ENCODE results near the gene GSPT1. TPM values are rescaled to one million over a fixed set of nuclear protein-coding genes. Genes with fewer than 3 reads are reported as not detected.

Gene GSPT1
- total RNA-seq, 1 experiment from 2014 or later: 136 TPM

- H3K4me3 ChIP-seq (ENCODE audit: low read depth, low read length): no peak overlapping the region
- no peaks in the 10 kb centered on the region for H3K4me1 Mint-ChIP-seq (ENCODE audit: low read depth, unreplicated experiment)
- H3K36me3 Mint-ChIP-seq (ENCODE audit: insufficient read depth, unreplicated experiment): peaks cover 69% of the 10 kb centered on the region
- no TSS peak for BruUV-seq (replicated peaks)
- H3K4me3 Mint-ChIP-seq (ENCODE audit: unreplicated experiment): no peak overlapping the region
- no peaks in the 10 kb centered on the region for H3K4me1 ChIP-seq
- H3K36me3 ChIP-seq (ENCODE audit: control insufficient read depth, insufficient read depth, low read length): peaks cover 1% of the 10 kb centered on the region; the same call in 1 of the 2 replicates
- H3K27me3 ChIP-seq (replicated peaks; ENCODE audit: control insufficient read depth, insufficient read depth, low read length): no peaks in the 10 kb centered on the region
- intact Hi-C loops (cut with micrococcal nuclease; ENCODE audit: unreplicated experiment): no loop called here
- H3K27me3 Mint-ChIP-seq (ENCODE audit: insufficient read depth, unreplicated experiment): no peaks in the 10 kb centered on the region
- H3K9me3 Mint-ChIP-seq (ENCODE audit: unreplicated experiment): no peaks in the 10 kb centered on the region
- DNase-seq: no peak
- H3K27ac Mint-ChIP-seq (ENCODE audit: unreplicated experiment): no peak overlapping the region
- POLR2A ChIA-PET: no interaction called here
- CTCF ChIA-PET: no interaction called here
- H3K9me3 ChIP-seq: no peaks in the 10 kb centered on the region
- no peak for TF ChIP-seq CTCF (IDR thresholded peaks at IDR 0.05; ENCODE audit: insufficient read depth in 1 of 2, low read depth in 1 of 2, low read length in 1 of 2, severe bottlenecking in 1 of 2, unreplicated experiment in 1 of 2)
Observed at GRCh38 chr16:11892761-11893160, 23.0 kb downstream of the GSPT1 start.

GRCh38 chr16:11890231-11890965 lies 25.4 kb downstream of the GSPT1 start:
- Histone ChIP-seq H3K4me3 (ENCODE audit: low read depth, low read length) (no peak overlapping the region), H3K4me1 (no peaks in the 10 kb centered on the region), H3K36me3 (ENCODE audit: control insufficient read depth, insufficient read depth, low read length) (peaks cover 1% of the 10 kb centered on the region; the same call in 1 of the 2 replicates), H3K27me3 (replicated peaks; ENCODE audit: control insufficient read depth, insufficient read depth, low read length) (no peaks in the 10 kb centered on the region), H3K9me3 (no peaks in the 10 kb centered on the region)
- H3K27me3 Mint-ChIP-seq (ENCODE audit: insufficient read depth, unreplicated experiment): no peaks in the 10 kb centered on the region
- no peaks in the 10 kb centered on the region for H3K4me1 Mint-ChIP-seq (ENCODE audit: low read depth, unreplicated experiment)
- intact Hi-C loops (cut with micrococcal nuclease; ENCODE audit: unreplicated experiment): no loop called here
- no peak overlapping the region for H3K4me3 Mint-ChIP-seq (ENCODE audit: unreplicated experiment)
- no peaks in the 10 kb centered on the region for H3K9me3 Mint-ChIP-seq (ENCODE audit: unreplicated experiment)
- H3K27ac Mint-ChIP-seq (ENCODE audit: unreplicated experiment): no peak overlapping the region
- DNase-seq: no peak
- TF ChIP-seq CTCF (IDR thresholded peaks at IDR 0.05; ENCODE audit: insufficient read depth in 1 of 2, low read depth in 1 of 2, low read length in 1 of 2, severe bottlenecking in 1 of 2, unreplicated experiment in 1 of 2): no peak
- H3K36me3 Mint-ChIP-seq (ENCODE audit: insufficient read depth, unreplicated experiment): peaks cover 79% of the 10 kb centered on the region
- ChIA-PET CTCF (no interaction called here), POLR2A (no interaction called here)
- TSS peak; percentile 13 for BruUV-seq (replicated peaks)

GRCh38 chr16:11886881-11887280 lies 28.9 kb downstream of the GSPT1 start:
- Mint-ChIP-seq H3K9me3 (ENCODE audit: unreplicated experiment) (no peaks in the 10 kb centered on the region), H3K4me3 (ENCODE audit: unreplicated experiment) (no peak overlapping the region), H3K27me3 (ENCODE audit: insufficient read depth, unreplicated experiment) (no peaks in the 10 kb centered on the region), H3K27ac (ENCODE audit: unreplicated experiment) (no peak overlapping the region), H3K4me1 (ENCODE audit: low read depth, unreplicated experiment) (no peaks in the 10 kb centered on the region), H3K36me3 (ENCODE audit: insufficient read depth, unreplicated experiment) (peaks cover 78% of the 10 kb centered on the region)
- ChIA-PET POLR2A (no interaction called here), CTCF (no interaction called here)
- Histone ChIP-seq H3K36me3 (ENCODE audit: control insufficient read depth, insufficient read depth, low read length) (no peaks in the 10 kb centered on the region), H3K4me1 (no peaks in the 10 kb centered on the region), H3K4me3 (ENCODE audit: low read depth, low read length) (no peak overlapping the region), H3K9me3 (no peaks in the 10 kb centered on the region), H3K27me3 (replicated peaks; ENCODE audit: control insufficient read depth, insufficient read depth, low read length) (no peaks in the 10 kb centered on the region)
- intact Hi-C loops (cut with micrococcal nuclease; ENCODE audit: unreplicated experiment): no loop called here
- DNase-seq: no peak
- no peak for TF ChIP-seq CTCF (IDR thresholded peaks at IDR 0.05; ENCODE audit: insufficient read depth in 1 of 2, low read depth in 1 of 2, low read length in 1 of 2, severe bottlenecking in 1 of 2, unreplicated experiment in 1 of 2)
- no TSS peak for BruUV-seq (replicated peaks)

Measured in Caco-2 (cell line).